SU-DHL-6 (cell line): ENCODE results near the gene SIGLEC6.

Experiments
- H2AFZ ChIP-seq: fragments of 200-600 bp; sonication (generic); 2 replicates; pipeline ENCODE4 v1.6.1; 2014; ENCODE audit warnings: low read depth, mild to moderate bottlenecking, moderate library complexity, mixed read lengths, antibody characterized with exemption, low read length; ENCODE audit not compliant: severe bottlenecking
- H3F3A ChIP-seq: fragments of 200-600 bp; shearing (Covaris generic); 2 replicates; pipeline ENCODE4 v1.6.0; 2016; ENCODE audit warnings: antibody characterized with exemption, mild to moderate bottlenecking; ENCODE audit not compliant: insufficient read depth
- H3K27ac ChIP-seq: fragments of 200-600 bp; sonication (generic); 2 replicates; pipeline ENCODE4 v1.5.1; 2016; ENCODE audit warnings: low read depth, mild to moderate bottlenecking, low read length, moderate library complexity, mixed read lengths
- H3K27me3 ChIP-seq: fragments of 200-600 bp; sonication (generic), shearing (Covaris generic); 2 replicates; pipeline ENCODE4 v1.6.0; 2014; ENCODE audit warnings: mild to moderate bottlenecking, low read length
- H3K36me3 ChIP-seq: fragments of 200-600 bp; sonication (generic); 2 replicates; pipeline ENCODE4 v1.6.1; 2014; ENCODE audit warnings: mild to moderate bottlenecking, low read length, mixed read lengths
- H3K4me2 ChIP-seq: fragments of 300-600, 200-600 bp; shearing (Covaris generic), sonication (generic); 2 replicates; pipeline ENCODE4 v1.6.0; 2014; ENCODE audit warnings: low read length, low read depth, mild to moderate bottlenecking; ENCODE audit not compliant: poor library complexity, severe bottlenecking
- H3K4me3 ChIP-seq: fragments of 200-600 bp; sonication (generic); 2 replicates; pipeline ENCODE4 v1.5.1; 2014; ENCODE audit warnings: antibody characterized with exemption, low read length, mild to moderate bottlenecking, mixed read lengths; ENCODE audit not compliant: insufficient read depth, poor library complexity, severe bottlenecking
- H3K79me2 ChIP-seq: fragments of 200-600 bp; sonication (generic); 2 replicates; pipeline ENCODE4 v1.6.1; 2014; ENCODE audit warnings: mild to moderate bottlenecking, low read length, moderate library complexity; ENCODE audit not compliant: insufficient read depth
- H3K9ac ChIP-seq: fragments of 200-600 bp; sonication (generic); 2 replicates; pipeline ENCODE4 v1.7.0; 2014; ENCODE audit warnings: mild to moderate bottlenecking, low read length
- H3K9me2 ChIP-seq: fragments of 200-600 bp; sonication (generic); replicated peaks from 2 replicates; pipeline ENCODE4 v1.6.1; 2014; ENCODE audit warnings: low read length; ENCODE audit not compliant: insufficient read depth
- H3K9me3 ChIP-seq: fragments of 200-600 bp; sonication (generic); 2 replicates; pipeline ENCODE4 v1.6.1; 2014; ENCODE audit warnings: low read length, mixed read lengths; ENCODE audit not compliant: insufficient read depth
- H4K20me1 ChIP-seq: fragments of 200-600 bp; sonication (generic); 2 replicates; pipeline ENCODE4 v1.6.1; 2014; ENCODE audit warnings: low read depth, mild to moderate bottlenecking, antibody characterized with exemption, low read length, moderate library complexity, mixed read lengths
- CTCF ChIP-seq: fragments of 200-600 bp; sonication (generic); IDR thresholded peaks from one replicate; pipeline ENCODE4 v1.5.1; 2017; ENCODE audit warnings: antibody characterized with exemption, mild to moderate bottlenecking, low read length, moderate library complexity; ENCODE audit not compliant: insufficient read depth, poor library complexity, severe bottlenecking
- EZH2phosphoT487 ChIP-seq: fragments of 200-600 bp; sonication (generic), shearing (Covaris generic); conservative IDR thresholded peaks from 2 replicates; pipeline ENCODE4 v1.6.1; 2018; ENCODE audit warnings: mild to moderate bottlenecking, antibody characterized with exemption, low read length, moderate library complexity, mixed read lengths

SIGLEC6 gene

GRCh38 chr19:51552608-51552995, 21.1 kb upstream of the SIGLEC6 start:
- Histone ChIP-seq H3K27ac (no peak overlapping the region), H3K36me3 (no peaks in the 10 kb centered on the region), H3K9ac (no peak overlapping the region), H3K79me2 (no peaks in the 10 kb centered on the region), H3F3A (no peaks in the 10 kb centered on the region), H3K4me2 (no peak overlapping the region), H3K4me3 (no peak overlapping the region), H3K9me3 (no peaks in the 10 kb centered on the region), H3K9me2 (no peaks in the 10 kb centered on the region), H4K20me1 (no peaks in the 10 kb centered on the region), H3K27me3 (no peaks in the 10 kb centered on the region), H2AFZ (no peak overlapping the region)
- no peak for TF ChIP-seq EZH2phosphoT487
- TF ChIP-seq CTCF, result no peak

DNA sequence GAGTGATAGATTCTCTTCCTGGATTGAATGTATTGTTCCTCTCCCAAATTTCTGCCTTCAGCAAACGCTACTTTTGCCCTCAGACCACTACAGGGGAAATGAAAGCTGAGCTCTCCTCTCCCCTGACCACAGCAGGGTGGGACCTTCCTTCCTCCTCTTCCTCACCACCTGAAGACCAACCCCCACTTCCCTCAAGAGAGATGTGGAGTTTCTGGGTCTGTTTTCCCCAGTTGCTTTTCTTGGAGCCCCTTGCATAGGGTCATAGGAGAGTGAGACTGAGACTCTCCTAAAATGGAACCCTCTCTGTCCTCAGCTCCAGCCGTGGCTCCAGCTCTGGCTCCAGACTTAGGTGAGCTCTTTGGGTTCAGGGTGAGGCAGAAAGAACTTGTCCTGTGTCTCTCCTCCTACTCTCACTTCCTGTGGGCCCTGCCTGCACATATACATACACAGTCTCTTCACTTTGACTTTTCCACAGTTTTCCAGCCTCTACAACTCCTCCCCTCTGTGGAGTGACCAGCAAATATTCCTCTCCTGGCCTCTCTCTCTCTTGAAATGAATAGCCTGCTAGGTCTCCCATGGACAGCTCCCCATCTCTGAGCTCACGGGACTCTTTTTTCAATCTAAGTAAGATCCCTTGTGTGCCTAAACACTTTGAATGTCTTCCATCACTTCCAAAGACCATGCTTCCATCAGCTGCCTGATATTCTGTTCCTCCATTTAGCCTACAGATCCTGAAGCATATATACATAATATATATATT, 20.4 kb upstream of the SIGLEC6 start:
- Histone ChIP-seq H3K9me2 (no peaks in the 10 kb centered on the region), H3K9me3 (no peaks in the 10 kb centered on the region), H3K27ac (no peak overlapping the region), H3K36me3 (no peaks in the 10 kb centered on the region), H4K20me1 (no peaks in the 10 kb centered on the region), H3F3A (no peaks in the 10 kb centered on the region), H3K4me3 (no peak overlapping the region), H3K4me2 (no peak overlapping the region), H3K27me3 (no peaks in the 10 kb centered on the region), H3K79me2 (no peaks in the 10 kb centered on the region), H3K9ac (no peak overlapping the region), H2AFZ (no peak overlapping the region)
- TF ChIP-seq CTCF (no peak), EZH2phosphoT487 (no peak)

- Histone ChIP-seq H3K27ac (no peak overlapping the region), H3K4me2 (no peak overlapping the region), H3K4me3 (no peak overlapping the region), H3K9me3 (no peaks in the 10 kb centered on the region), H3K79me2 (no peaks in the 10 kb centered on the region), H3K27me3 (no peaks in the 10 kb centered on the region), H3K9me2 (no peaks in the 10 kb centered on the region), H3F3A (no peaks in the 10 kb centered on the region), H3K9ac (no peak overlapping the region), H4K20me1 (no peaks in the 10 kb centered on the region), H2AFZ (no peak overlapping the region), H3K36me3 (no peaks in the 10 kb centered on the region)
- TF ChIP-seq CTCF (no peak), EZH2phosphoT487 (no peak)
These were observed 19.6 kb upstream of the SIGLEC6 start for GRCh38 chr19:51550848-51551672.
